Esophagus squamous epithelium (tissue), 5 donors: ENCODE measurements around the gene ATXN2. TPM values are rescaled to one million over a fixed set of nuclear protein-coding genes. Genes with fewer than 3 reads are reported as not detected.
"Not testable (repeated sequence)": the region's sequence is repeated elsewhere in the genome, so short reads cannot be mapped to it uniquely, and the experiment has no call there.

Experiments used
- DNase-seq: peaks from one replicate; lab custom pipeline; 2025; lab: John Stamatoyannopoulos, UW
- H3K27ac ChIP-seq, 4 donors: fragments of 200-600 bp; sonication (generic); one replicate each; pipeline ENCODE4 v1.5.1; 2016 to 2019; ENCODE audit warnings: mild to moderate bottlenecking in 1 of 4
- H3K27me3 ChIP-seq, 4 donors: fragments of 200-600 bp; sonication (generic); 1 replicate in 3 of 4; 2 replicates in 1 of 4; pipeline versions ENCODE4 v1.5.1 to v1.6.0; 2017 to 2021; ENCODE audit warnings: antibody characterized with exemption in 1 of 4
- H3K36me3 ChIP-seq, 3 donors: fragments of 200-600 bp; sonication (generic); one replicate each; pipeline ENCODE4 v1.5.1; 2016 to 2019
- H3K4me1 ChIP-seq, 3 donors: fragments of 200-600 bp; sonication (generic); one replicate each; pipeline ENCODE4 v1.5.1; 2017 to 2019
- H3K4me3 ChIP-seq, 4 donors: fragments of 200-600 bp; sonication (generic); 1 replicate in 3 of 4; 2 replicates in 1 of 4; pipeline ENCODE4 v1.5.1; 2016 to 2019; ENCODE audit warnings: mild to moderate bottlenecking in 2 of 4, moderate library complexity in 1 of 4
- H3K9me3 ChIP-seq, 3 donors: fragments of 200-600 bp; sonication (generic); one replicate each; pipeline ENCODE4 v1.5.1; 2016 to 2019
- CTCF ChIP-seq, 6 experiments: fragments of 450-650 bp in 4 of 6; fragments of 200-600 bp in 2 of 6; sonication (generic) in 2 of 6; IDR thresholded peaks; one replicate each; pipeline ENCODE4 v1.5.1; 2016 to 2019; ENCODE audit warnings: antibody characterized with exemption in 6 of 6, mild to moderate bottlenecking in 4 of 6, moderate library complexity in 4 of 6
- POLR2A ChIP-seq, 4 donors: fragments of 450-650 bp; IDR thresholded peaks; one replicate each; pipeline ENCODE4 v1.6.1; 2017; ENCODE audit warnings: antibody characterized with exemption in 4 of 4, mild to moderate bottlenecking in 4 of 4, moderate library complexity in 3 of 4
- WGBS, 2 donors: methylation state at CpG; one replicate each; pipeline ENCODE4 v1.1.5; 2018; 5-methylcytosine and 5-hydroxymethylcytosine counted together
- intact Hi-C: fragments of 100-400 bp; cut with DNase I; formaldehyde crosslinking; loops from one replicate; pipeline ENCODE4 v1.15.0; 2022
- total RNA-seq, 4 donors: library from RNA; depleted of rRNA; stranded (reverse); fragments of >200 nt; gene quantifications; one replicate each; pipeline ENCODE4 v1.1.0, GENCODE V29; 2016
- donor health status: DM: yes; HTN: yes; CAD: no.

The ATXN2 gene
- total RNA-seq, 4 donors from 2014 or later, result 11.4 to 36.2 (median 25.4) TPM

- Histone ChIP-seq H3K36me3 (peaks cover 0 to 100% (median 9%) of the 10 kb centered on the region in 3 donors), H3K27me3 (no peaks in the 10 kb centered on the region), H3K4me1 (peaks cover 0 to 10% (median 0%) of the 10 kb centered on the region in 3 donors), H3K27ac (no peak overlapping the region), H3K4me3 (no peak overlapping the region), H3K9me3 (no peaks in the 10 kb centered on the region)
- DNase-seq, result no peak
- TF ChIP-seq POLR2A (IDR thresholded peaks at IDR 0.05), result no peak
- no peak for TF ChIP-seq CTCF (IDR thresholded peaks at IDR 0.05)
- intact Hi-C loops, result no loop called here
- WGBS, 2 donors, result 100% methylated on average over 3 to 5 of the region's 5 CpGs
Measured at GRCh38 chr12:111523587-111524167, 75.4 kb downstream of the ATXN2 start.

DNA sequence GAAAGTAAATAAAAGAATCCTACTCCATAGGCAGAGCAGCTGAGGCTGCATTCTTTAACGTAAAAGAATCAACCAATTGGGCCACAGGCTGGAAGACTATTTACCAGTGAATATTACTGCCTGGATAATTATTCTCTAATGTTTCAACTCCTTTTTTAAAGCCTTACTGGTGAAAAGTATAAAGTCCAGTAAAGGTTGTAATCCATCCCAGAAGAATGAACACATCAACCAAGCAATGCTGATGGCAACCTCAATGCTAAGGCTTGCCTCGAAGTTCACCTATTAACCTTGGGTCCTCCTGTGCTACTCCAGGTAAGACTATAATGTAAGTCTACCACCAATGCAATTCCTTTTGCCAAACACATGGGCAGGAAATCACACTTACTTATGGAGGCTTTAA is 77.3 kb downstream of the ATXN2 start:
- DNase-seq, result no peak
- Histone ChIP-seq H3K27me3 (no peaks in the 10 kb centered on the region), H3K9me3 (no peaks in the 10 kb centered on the region), H3K27ac (no peak overlapping the region), H3K4me1 (peaks cover 0 to 1% (median 0%) of the 10 kb centered on the region in 3 donors), H3K36me3 (peaks cover 0 to 100% (median 9%) of the 10 kb centered on the region in 3 donors), H3K4me3 (no peak overlapping the region)
- TF ChIP-seq CTCF (IDR thresholded peaks at IDR 0.05) (no peak), POLR2A (IDR thresholded peaks at IDR 0.05) (no peak)
- WGBS, 2 donors, result 92 to 93% methylated on average over 2 of the region's 2 CpGs
- intact Hi-C loops, result no loop called here

GRCh38 chr12:111519937-111520336 is 79.2 kb downstream of the ATXN2 start:
- H3K27ac ChIP-seq, result no peak overlapping the region

GRCh38 chr12:111519083-111519482 is 80.0 kb downstream of the ATXN2 start:
- TF ChIP-seq CTCF (IDR thresholded peaks at IDR 0.05) (no peak), POLR2A (IDR thresholded peaks at IDR 0.05) (no peak)
- intact Hi-C loops, result no loop called here
- peaks cover 0 to 100% (median 9%) of the 10 kb centered on the region in 3 donors for H3K36me3 ChIP-seq
- no peak overlapping the region for H3K27ac ChIP-seq
- H3K4me3 ChIP-seq, result no peak overlapping the region
- H3K4me1 ChIP-seq, result no peaks in the 10 kb centered on the region
- no peaks in the 10 kb centered on the region for H3K9me3 ChIP-seq
- no peaks in the 10 kb centered on the region for H3K27me3 ChIP-seq
- no peak for DNase-seq

More at GRCh38 chr12:111519937-111520336, 79.2 kb downstream of the ATXN2 start:
- intact Hi-C loops, result no loop called here
- no peak for DNase-seq
- Histone ChIP-seq H3K4me1 (no peaks in the 10 kb centered on the region), H3K9me3 (no peaks in the 10 kb centered on the region), H3K36me3 (peaks cover 0 to 100% (median 9%) of the 10 kb centered on the region in 3 donors), H3K4me3 (no peak overlapping the region), H3K27me3 (no peaks in the 10 kb centered on the region)
- 79 to 95% methylated on average over 2 of the region's 2 CpGs for WGBS, 2 donors
- TF ChIP-seq CTCF (IDR thresholded peaks at IDR 0.05) (no peak), POLR2A (IDR thresholded peaks at IDR 0.05) (no peak)

GRCh38 chr12:111507719-111508118 is 91.4 kb downstream of the ATXN2 start:
- H3K4me1 ChIP-seq, H3K9me3 ChIP-seq, intact Hi-C loops, H3K27me3 ChIP-seq, DNase-seq, H3K27ac ChIP-seq, H3K4me3 ChIP-seq: not testable (repeated sequence)
- peaks cover 11 to 96% (median 25%) of the 10 kb centered on the region in 3 donors for H3K36me3 ChIP-seq
- 79 to 83% methylated on average over 2 to 6 of the region's 6 CpGs for WGBS, 2 donors

DNA sequence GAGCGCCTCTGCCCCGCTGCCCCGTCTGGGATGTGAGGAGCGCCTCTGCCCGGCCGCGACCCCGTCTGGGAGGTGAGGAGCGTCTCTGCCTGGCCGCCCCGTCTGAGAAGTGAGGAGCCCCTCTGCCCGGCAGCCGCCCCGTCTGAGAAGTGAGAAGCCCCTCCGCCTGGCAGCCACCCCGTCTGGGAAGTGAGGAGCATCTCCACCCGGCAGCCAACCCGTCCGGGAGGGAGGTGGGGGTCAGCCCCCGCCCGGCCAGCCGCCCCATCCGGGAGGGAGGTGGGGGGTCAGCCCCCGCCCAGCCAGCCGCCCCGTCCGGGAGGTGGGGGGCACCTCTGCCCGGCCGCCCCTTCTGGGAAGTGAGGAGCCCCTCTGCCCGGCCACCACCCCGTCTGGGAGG is 91.9 kb downstream of the ATXN2 start:
- H3K4me3 ChIP-seq, H3K27me3 ChIP-seq, H3K27ac ChIP-seq, intact Hi-C loops, DNase-seq, H3K4me1 ChIP-seq, H3K9me3 ChIP-seq: not testable (repeated sequence)
- WGBS, 2 donors, result no CpG with 5 or more reads among the region's 31 CpGs
- H3K36me3 ChIP-seq, result peaks cover 8 to 96% (median 22%) of the 10 kb centered on the region in 3 donors
